Activated B cell treated with CpG ODN at 0.5 μM for 24 hours (primary cell): ENCODE measurements around the gene SEC14L5. TPM values are rescaled to one million over a fixed set of nuclear protein-coding genes. Genes with fewer than 3 reads are reported as not detected.

Experiments
- ATAC-seq: fragments of 200-7000 bp; cut with Tn5 transposase; one replicate; pipeline ENCODE4 v1.10.0; 2021; ENCODE audit warnings: low read depth, mild to moderate bottlenecking, moderate library complexity
- CTCF ChIA-PET: fragments of 350-600 bp; sonication (Branson Sonifier 250); formaldehyde crosslinking; loops from one replicate; lab custom pipeline; 2021; ENCODE audit warnings: antibody characterized with exemption; lab: Charles Lee
- POLR2A ChIA-PET: fragments of 350-600 bp; sonication (Branson Sonifier 250); formaldehyde crosslinking; loops from one replicate; lab custom pipeline; 2021; ENCODE audit warnings: antibody characterized with exemption; lab: Charles Lee
- DNase-seq: peaks from one replicate; pipeline ENCODE4 v3.0.0; 2022
- H3K27ac Mint-ChIP-seq: one replicate; pipeline ENCODE4 v1.8.0; 2020; ENCODE audit warnings: mixed read lengths
- H3K27me3 Mint-ChIP-seq: one replicate; pipeline ENCODE4 v1.8.0; 2021; ENCODE audit warnings: mixed read lengths
- H3K36me3 Mint-ChIP-seq: one replicate; pipeline ENCODE4 v1.8.0; 2021; ENCODE audit warnings: low read depth, mixed read lengths
- H3K4me1 Mint-ChIP-seq: one replicate; pipeline ENCODE4 v1.8.0; 2021; ENCODE audit warnings: mixed read lengths
- H3K4me3 Mint-ChIP-seq: one replicate; pipeline ENCODE4 v1.8.0; 2020; ENCODE audit warnings: mild to moderate bottlenecking, mixed read lengths
- H3K9me3 Mint-ChIP-seq: one replicate; pipeline ENCODE4 v1.8.0; 2020; ENCODE audit warnings: mixed read lengths
- intact Hi-C: fragments of 100-400 bp; cut with micrococcal nuclease; formaldehyde crosslinking; loops from one replicate; pipeline ENCODE4 v1.15.1; 2024
- total RNA-seq: library from RNA; stranded (reverse); gene quantifications from 2 replicates; pipeline ENCODE4 v1.2.3, GENCODE V29; 2022
- TF ChIP-seq, protein P1 (sequence below): fragments of 200-600 bp; IDR thresholded peaks from one replicate; pipeline ENCODE4 v1.8.0; 2022; ENCODE audit warnings: antibody characterized with exemption, mild to moderate bottlenecking

Gene SEC14L5
- total RNA-seq, 1 donor from 2014 or later: not detected

DNA sequence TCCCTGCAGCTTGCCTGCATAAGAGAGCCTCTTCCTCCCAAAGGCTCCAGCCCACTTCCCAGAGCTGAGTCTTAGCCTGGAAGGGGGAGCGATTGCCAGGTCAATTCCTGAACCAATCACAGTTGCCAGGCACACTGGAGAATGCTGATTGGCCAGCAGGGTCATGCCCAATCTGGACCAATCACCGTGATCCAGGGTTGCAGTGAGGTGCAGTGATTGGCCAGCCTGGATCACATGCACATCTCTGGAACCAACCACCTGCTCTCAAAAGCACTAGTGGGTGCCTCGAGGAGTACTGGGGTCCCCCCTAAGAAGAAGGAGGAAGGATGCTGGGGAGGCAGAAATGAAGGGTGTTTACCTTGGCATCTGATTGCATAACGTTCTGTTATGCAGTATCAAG, 57.2 kb downstream of the SEC14L5 start:
- Mint-ChIP-seq H3K36me3 (no peaks in the 10 kb centered on the region), H3K4me1 (no peaks in the 10 kb centered on the region), H3K9me3 (no peaks in the 10 kb centered on the region), H3K27ac (no peak overlapping the region), H3K4me3 (no peak overlapping the region), H3K27me3 (peaks cover 8% of the 10 kb centered on the region)
- TF ChIP-seq, protein P1, sequence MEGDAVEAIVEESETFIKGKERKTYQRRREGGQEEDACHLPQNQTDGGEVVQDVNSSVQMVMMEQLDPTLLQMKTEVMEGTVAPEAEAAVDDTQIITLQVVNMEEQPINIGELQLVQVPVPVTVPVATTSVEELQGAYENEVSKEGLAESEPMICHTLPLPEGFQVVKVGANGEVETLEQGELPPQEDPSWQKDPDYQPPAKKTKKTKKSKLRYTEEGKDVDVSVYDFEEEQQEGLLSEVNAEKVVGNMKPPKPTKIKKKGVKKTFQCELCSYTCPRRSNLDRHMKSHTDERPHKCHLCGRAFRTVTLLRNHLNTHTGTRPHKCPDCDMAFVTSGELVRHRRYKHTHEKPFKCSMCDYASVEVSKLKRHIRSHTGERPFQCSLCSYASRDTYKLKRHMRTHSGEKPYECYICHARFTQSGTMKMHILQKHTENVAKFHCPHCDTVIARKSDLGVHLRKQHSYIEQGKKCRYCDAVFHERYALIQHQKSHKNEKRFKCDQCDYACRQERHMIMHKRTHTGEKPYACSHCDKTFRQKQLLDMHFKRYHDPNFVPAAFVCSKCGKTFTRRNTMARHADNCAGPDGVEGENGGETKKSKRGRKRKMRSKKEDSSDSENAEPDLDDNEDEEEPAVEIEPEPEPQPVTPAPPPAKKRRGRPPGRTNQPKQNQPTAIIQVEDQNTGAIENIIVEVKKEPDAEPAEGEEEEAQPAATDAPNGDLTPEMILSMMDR: no peak
- DNase-seq (no peak), ATAC-seq (no peak)
- ChIA-PET CTCF (no interaction called here), POLR2A (no interaction called here)
- intact Hi-C loops: no loop called here

GRCh38 chr16:5015887-5016286, 57.8 kb downstream of the SEC14L5 start:
- intact Hi-C loops: no loop called here
- Mint-ChIP-seq H3K4me3 (no peak overlapping the region), H3K27ac (no peak overlapping the region), H3K4me1 (no peaks in the 10 kb centered on the region), H3K27me3 (peaks cover 4% of the 10 kb centered on the region), H3K9me3 (no peaks in the 10 kb centered on the region), H3K36me3 (no peaks in the 10 kb centered on the region)
- DNase-seq (no peak), ATAC-seq (no peak)
- TF ChIP-seq, protein P1: no peak
- ChIA-PET POLR2A (no interaction called here), CTCF (no interaction called here)

DNA sequence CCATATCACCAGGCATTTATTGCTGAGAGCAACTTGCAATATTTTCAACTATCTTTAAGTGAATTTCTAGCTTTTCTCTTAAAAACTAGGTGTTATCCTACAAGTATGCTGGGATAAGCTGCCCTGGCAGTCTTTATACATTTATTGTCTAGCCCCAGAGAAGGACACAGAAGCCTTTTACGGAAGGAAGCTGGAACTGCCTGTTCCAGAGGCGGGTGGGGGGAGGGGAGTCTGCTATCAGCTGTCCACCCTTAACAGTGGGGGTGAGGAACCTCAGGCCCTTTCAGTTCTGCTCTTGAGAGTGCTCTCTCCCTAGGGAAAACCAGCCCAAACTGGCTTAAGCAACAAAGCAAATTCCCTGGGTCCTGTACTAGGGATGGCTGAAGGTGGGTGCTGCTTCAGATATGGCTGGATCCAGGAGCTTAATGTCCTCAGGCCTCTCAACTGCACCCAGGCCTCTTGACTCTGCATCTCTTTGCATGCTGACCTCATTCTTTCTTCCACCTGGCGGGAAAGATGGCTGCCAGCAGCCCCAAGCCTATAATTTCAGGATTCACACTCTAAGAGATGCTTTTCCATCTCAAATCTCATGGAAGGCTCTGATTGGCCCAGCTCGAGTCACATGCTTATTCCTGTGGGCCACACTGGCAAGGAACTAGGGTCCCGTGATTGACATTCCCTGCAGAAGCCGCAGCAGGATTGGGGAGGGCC, 59.0 kb downstream of the SEC14L5 start:
- intact Hi-C loops: no loop called here
- Mint-ChIP-seq H3K4me1 (no peaks in the 10 kb centered on the region), H3K4me3 (no peak overlapping the region), H3K9me3 (no peaks in the 10 kb centered on the region), H3K27ac (no peak overlapping the region), H3K27me3 (no peaks in the 10 kb centered on the region), H3K36me3 (no peaks in the 10 kb centered on the region)
- ChIA-PET POLR2A (no interaction called here), CTCF (no interaction called here)
- DNase-seq: no peak
- no peak for ATAC-seq
- TF ChIP-seq, protein P1: no peak

GRCh38 chr16:5017678-5017969, 59.5 kb downstream of the SEC14L5 start:
- TF ChIP-seq, protein P1: no peak
- ATAC-seq (no peak), DNase-seq (no peak)
- H3K27ac Mint-ChIP-seq: no peak overlapping the region
- H3K27me3 Mint-ChIP-seq: no peaks in the 10 kb centered on the region
- POLR2A ChIA-PET: no interaction called here
- no peaks in the 10 kb centered on the region for H3K9me3 Mint-ChIP-seq
- H3K36me3 Mint-ChIP-seq: no peaks in the 10 kb centered on the region
- intact Hi-C loops: no loop called here
- H3K4me3 Mint-ChIP-seq: no peak overlapping the region
- CTCF ChIA-PET: no interaction called here
- H3K4me1 Mint-ChIP-seq: no peaks in the 10 kb centered on the region

DNA sequence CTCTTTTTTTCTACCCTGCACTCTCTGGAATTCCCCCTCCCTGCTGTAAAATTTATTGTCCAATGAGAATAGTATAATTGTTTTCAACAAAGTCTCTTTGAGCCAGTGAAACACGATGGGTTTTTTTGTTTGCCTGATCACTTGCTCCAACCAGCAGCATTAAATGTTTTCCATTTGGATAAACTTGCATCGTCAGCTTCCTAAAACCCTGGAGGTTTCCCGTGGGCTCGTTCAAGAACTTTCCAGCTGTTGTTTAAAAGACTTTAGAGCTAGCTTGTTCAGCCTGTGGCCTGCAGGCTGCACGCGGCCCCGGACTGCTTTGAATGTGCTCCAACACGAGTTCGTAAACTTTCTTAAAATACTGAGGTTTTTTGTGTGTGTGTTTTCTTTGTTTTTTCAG, 60.7 kb downstream of the SEC14L5 start:
- Mint-ChIP-seq H3K27me3 (no peaks in the 10 kb centered on the region), H3K4me1 (no peaks in the 10 kb centered on the region), H3K4me3 (no peak overlapping the region), H3K27ac (no peak overlapping the region), H3K9me3 (no peaks in the 10 kb centered on the region), H3K36me3 (no peaks in the 10 kb centered on the region)
- DNase-seq (no peak), ATAC-seq (no peak)
- ChIA-PET POLR2A (no interaction called here), CTCF (no interaction called here)
- TF ChIP-seq, protein P1: no peak
- intact Hi-C loops: no loop called here
